ENCODE measurements around the gene PAAF1.
A peak's percentile ranks its signal among the peaks of the same experiment; 100 is the strongest.

The PAAF1 gene

GRCh38 chr11:73949246-73949645, 72.4 kb downstream of the PAAF1 start:
- DNase-seq: no peak

GRCh38 chr11:73949912-73950311, 73.1 kb downstream of the PAAF1 start:
- no peak for DNase-seq

- peak in 3 of 4 experiments; percentile 52 to 64 (median 57) for DNase-seq
Measured at GRCh38 chr11:73950869-73951710, 74.3 kb downstream of the PAAF1 start, which contains the start of gene DNAJB13. Gene DNAJB13, plus strand, starts transcription at chr11:73951026. Its CDS starts 44 bp downstream, at chr11:73951070.

- no peak for DNase-seq
Measured at GRCh38 chr11:73951797-73952196, 75.0 kb downstream of the PAAF1 start.

GRCh38 chr11:73956876-73957653, 80.3 kb downstream of the PAAF1 start:
- DNase-seq: no peak

- DNase-seq: no peak
Measured at GRCh38 chr11:73957654-73958361, 81.0 kb downstream of the PAAF1 start.

- DNase-seq: no peak
Measured at GRCh38 chr11:73958521-73959141, 81.8 kb downstream of the PAAF1 start.

GRCh38 chr11:73961321-73961720, 84.5 kb downstream of the PAAF1 start:
- DNase-seq: no peak

- no peak for DNase-seq
Measured at GRCh38 chr11:73962101-73962705, 85.4 kb downstream of the PAAF1 start.

- DNase-seq: no peak
Measured at GRCh38 chr11:73963861-73964260, 87.1 kb downstream of the PAAF1 start.

- DNase-seq: no peak
Measured at GRCh38 chr11:73965076-73965763, 88.4 kb downstream of the PAAF1 start.

- no peak for DNase-seq
Measured at GRCh38 chr11:73965764-73966121, 88.9 kb downstream of the PAAF1 start.

- DNase-seq: no peak
Measured at GRCh38 chr11:73968356-73968966, 91.7 kb downstream of the PAAF1 start.

- no peak for DNase-seq
Measured at GRCh38 chr11:73969091-73969490, 92.3 kb downstream of the PAAF1 start.

- DNase-seq: peak in 2 of 4 experiments; percentile 40 to 47
Measured at GRCh38 chr11:73969991-73970800, 93.4 kb downstream of the PAAF1 start.

GRCh38 chr11:73971175-73971719, 94.4 kb downstream of the PAAF1 start:
- DNase-seq: peak in 1 of 4 experiments; percentile 42

GRCh38 chr11:73972187-73972586, 95.4 kb downstream of the PAAF1 start:
- DNase-seq: peak in 1 of 4 experiments; percentile 16

- DNase-seq: peak in 1 of 4 experiments; percentile 17
Measured at GRCh38 chr11:73972620-73973449, 96.0 kb downstream of the PAAF1 start.

Data from suppressor macrophage (primary cell).